Sigmoid colon (tissue), 7 donors: ENCODE data around the gene RPTOR. TPM values are rescaled to one million over a fixed set of nuclear protein-coding genes. Genes with fewer than 3 reads are reported as not detected.

Experiments
- DNase-seq: peaks from one replicate; pipeline ENCODE4 v3.0.0-alpha.2; 2019
- H3K27ac ChIP-seq, 4 donors: fragments of 200-600 bp; sonication (generic); one replicate each; pipeline ENCODE4 v1.5.1; 2016 to 2019; ENCODE audit warnings: mild to moderate bottlenecking in 1 of 4
- H3K27me3 ChIP-seq, 3 donors: fragments of 200-600 bp; sonication (generic); one replicate each; pipeline ENCODE4 v1.5.1; 2019; ENCODE audit warnings: mild to moderate bottlenecking in 1 of 3
- H3K36me3 ChIP-seq, 4 donors: fragments of 200-600 bp; sonication (generic); one replicate each; pipeline ENCODE4 v1.5.1; 2016 to 2019
- H3K4me1 ChIP-seq, 4 donors: fragments of 200-600 bp; sonication (generic); one replicate each; pipeline ENCODE4 v1.5.1; 2017 to 2019
- H3K4me3 ChIP-seq, 4 donors: fragments of 200-600 bp; sonication (generic); one replicate each; pipeline ENCODE4 v1.5.1; 2017 to 2019; ENCODE audit warnings: mild to moderate bottlenecking in 2 of 4, moderate library complexity in 1 of 4
- H3K9me3 ChIP-seq, 4 donors: fragments of 200-600 bp in 3 of 4; sonication (generic) in 3 of 4; one replicate each; pipeline versions ENCODE4 v1.5.1 to v1.6.1; 2013 to 2019
- CTCF ChIP-seq, 4 experiments: fragments of 450-650 bp in 3 of 4; fragments of 200-600 bp in 1 of 4; IDR thresholded peaks; one replicate each; pipeline ENCODE4 v1.5.1; 2016 to 2019; ENCODE audit warnings: antibody characterized with exemption in 4 of 4, mild to moderate bottlenecking in 3 of 4, moderate library complexity in 2 of 4
- EP300 ChIP-seq, 4 donors: sonication (generic); formaldehyde crosslinking; IDR thresholded peaks; one replicate each; pipeline ENCODE4 v1.6.1; 2017; ENCODE audit warnings: antibody characterized with exemption in 4 of 4
- POLR2A ChIP-seq, 2 donors: fragments of 450-650 bp; IDR thresholded peaks; one replicate each; pipeline ENCODE4 v1.6.1; 2016; ENCODE audit warnings: antibody characterized with exemption in 2 of 2, mild to moderate bottlenecking in 2 of 2, moderate library complexity in 2 of 2
- POLR2AphosphoS5 ChIP-seq, 4 donors: sonication (generic); formaldehyde crosslinking; IDR thresholded peaks; one replicate each; pipeline ENCODE4 v1.6.1; 2017; ENCODE audit warnings: antibody characterized with exemption in 4 of 4
- WGBS, 2 donors: extraction: QIAGEN DNeasy Blood & Tissue Kit; methylation state at CpG; one replicate each; pipeline ENCODE4 v1.1.7; 2013; 5-methylcytosine and 5-hydroxymethylcytosine counted together
- intact Hi-C: fragments of 100-400 bp; cut with DNase I; formaldehyde crosslinking; loops from one replicate; pipeline ENCODE4 v1.15.1; 2023
- polyA plus RNA-seq, 3 donors: library from polyadenylated mRNA; stranded (reverse); fragments of 200-250 nt; gene quantifications; one replicate each; pipeline ENCODE4 v1.2.3, GENCODE V29; 2013
- total RNA-seq, 4 donors: library from RNA; depleted of rRNA; stranded (reverse); fragments of >200 nt; gene quantifications; one replicate each; pipeline ENCODE4 v1.1.0, GENCODE V29; 2016
- donor health status: healthy with polysubstance abuse.
- donor health status: Bipolar disorder and iron deficiency.
- donor health status: healthy.

The RPTOR gene
- total and polyA plus RNA-seq, 7 donors, result 3.7 to 68.7 (median 22.9) TPM

GRCh38 chr17:80976701-80977100 lies 432.1 kb downstream of the RPTOR start:
- Histone ChIP-seq H3K9me3 (no peaks in the 10 kb centered on the region), H3K27ac (no peak overlapping the region), H3K36me3 (no peaks in the 10 kb centered on the region), H3K27me3 (no peaks in the 10 kb centered on the region), H3K4me1 (peaks cover 4 to 18% (median 11%) of the 10 kb centered on the region in 4 donors), H3K4me3 (no peak overlapping the region)
- DNase-seq, result no peak
- WGBS, 2 donors, result 81 to 92% methylated on average over 3 of the region's 3 CpGs
- intact Hi-C loops, result no loop called here
- TF ChIP-seq POLR2AphosphoS5 (IDR thresholded peaks at IDR 0.05) (no peak), EP300 (IDR thresholded peaks at IDR 0.05) (no peak), CTCF (IDR thresholded peaks at IDR 0.05) (no peak), POLR2A (IDR thresholded peaks at IDR 0.05) (no peak)

GRCh38 chr17:80977172-80977571 lies 432.5 kb downstream of the RPTOR start:
- DNase-seq, result no peak
- WGBS, 2 donors, result 83 to 89% methylated on average over 4 of the region's 4 CpGs
- no peak for TF ChIP-seq POLR2AphosphoS5 (IDR thresholded peaks at IDR 0.05)
- TF ChIP-seq EP300 (IDR thresholded peaks at IDR 0.05), result no peak
- TF ChIP-seq POLR2A (IDR thresholded peaks at IDR 0.05), result no peak
- no peak for TF ChIP-seq CTCF (IDR thresholded peaks at IDR 0.05)
- no peaks in the 10 kb centered on the region for H3K36me3 ChIP-seq
- peaks cover 4 to 18% (median 12%) of the 10 kb centered on the region in 4 donors for H3K4me1 ChIP-seq
- no peaks in the 10 kb centered on the region for H3K27me3 ChIP-seq
- no peaks in the 10 kb centered on the region for H3K9me3 ChIP-seq
- no peak overlapping the region for H3K4me3 ChIP-seq
- no peak overlapping the region for H3K27ac ChIP-seq
- intact Hi-C loops, result no loop called here

GRCh38 chr17:80978499-80979497 lies 434.2 kb downstream of the RPTOR start:
- DNase-seq, result no peak
- Histone ChIP-seq H3K4me1 (peaks cover 4 to 18% (median 14%) of the 10 kb centered on the region in 4 donors), H3K27me3 (no peaks in the 10 kb centered on the region), H3K36me3 (no peaks in the 10 kb centered on the region), H3K9me3 (no peaks in the 10 kb centered on the region), H3K4me3 (no peak overlapping the region), H3K27ac (no peak overlapping the region)
- WGBS, 2 donors, result 84 to 88% methylated on average over 31 of the region's 31 CpGs
- intact Hi-C loops, result no loop called here
- TF ChIP-seq EP300 (IDR thresholded peaks at IDR 0.05) (no peak), POLR2AphosphoS5 (IDR thresholded peaks at IDR 0.05) (no peak), CTCF (IDR thresholded peaks at IDR 0.05) (no peak), POLR2A (IDR thresholded peaks at IDR 0.05) (no peak)

GRCh38 chr17:80979547-80980378 lies 435.1 kb downstream of the RPTOR start:
- Histone ChIP-seq H3K4me3 (no peak overlapping the region), H3K27ac (no peak overlapping the region), H3K36me3 (no peaks in the 10 kb centered on the region), H3K9me3 (no peaks in the 10 kb centered on the region), H3K4me1 (peaks cover 4 to 28% (median 23%) of the 10 kb centered on the region in 4 donors), H3K27me3 (no peaks in the 10 kb centered on the region)
- intact Hi-C loops, result loop anchor here (2.0 kb wide), 1 partner anchor 113 kb away; no protein-coding TSS in a partner anchor
- DNase-seq, result no peak
- WGBS, 2 donors, result 80 to 89% methylated on average over 26 of the region's 26 CpGs
- no peak for TF ChIP-seq EP300 (IDR thresholded peaks at IDR 0.05)
- no peak for TF ChIP-seq POLR2AphosphoS5 (IDR thresholded peaks at IDR 0.05)
- TF ChIP-seq POLR2A (IDR thresholded peaks at IDR 0.05), result no peak
- no peak for TF ChIP-seq CTCF (IDR thresholded peaks at IDR 0.05)
